ENCODE data around the gene STIM2. TPM values are rescaled to one million over a fixed set of nuclear protein-coding genes. Genes with fewer than 3 reads are reported as not detected.

STIM2 gene
- total RNA-seq, 1 experiment from 2014 or later: 30.2 TPM

GRCh38 chr4:26987191-26987590, 126.5 kb downstream of the STIM2 start:
- DNase-seq: no peak
- no peak overlapping the region for H2AFZ ChIP-seq
- intact Hi-C loops (cut with micrococcal nuclease; ENCODE audit: unreplicated experiment): no loop called here
- ChIA-PET CTCF (no interaction called here), POLR2A (ENCODE audit: unreplicated experiment) (no interaction called here)
- H3K27ac ChIP-seq: no peak overlapping the region
- no peaks in the 10 kb centered on the region for H3K36me3 ChIP-seq (ENCODE audit: low read depth)
- H4K20me1 ChIP-seq (ENCODE audit: insufficient read depth): no peaks in the 10 kb centered on the region
- H3K9me3 ChIP-seq (ENCODE audit: insufficient read depth, low read depth): no peaks in the 10 kb centered on the region
- no peak overlapping the region for H3K4me2 ChIP-seq
- H3K9me2 ChIP-seq (ENCODE audit: insufficient read depth): no peaks in the 10 kb centered on the region
- no peak overlapping the region for H3K4me3 ChIP-seq
- H3K4me1 ChIP-seq (replicated peaks; ENCODE audit: insufficient read depth): no peaks in the 10 kb centered on the region
- BruUV-seq (replicated peaks): no TSS peak
- H3K27me3 ChIP-seq (ENCODE audit: insufficient read depth, low read depth): no peaks in the 10 kb centered on the region
- TF ChIP-seq CTCF (conservative IDR thresholded peaks at IDR 0.05) (no peak), EZH2 (IDR thresholded peaks at IDR 0.05; ENCODE audit: low read depth) (no peak)
- H3F3A ChIP-seq (ENCODE audit: insufficient read depth, low read depth): no peaks in the 10 kb centered on the region
- H3K79me2 ChIP-seq (ENCODE audit: low read depth): no peaks in the 10 kb centered on the region

GRCh38 chr4:26991057-26991456, 130.4 kb downstream of the STIM2 start:
- Histone ChIP-seq H3K9me2 (ENCODE audit: insufficient read depth) (no peaks in the 10 kb centered on the region), H3K79me2 (ENCODE audit: low read depth) (no peaks in the 10 kb centered on the region), H4K20me1 (ENCODE audit: insufficient read depth) (no peaks in the 10 kb centered on the region), H2AFZ (no peak overlapping the region), H3K4me3 (no peak overlapping the region), H3K4me1 (replicated peaks; ENCODE audit: insufficient read depth) (no peaks in the 10 kb centered on the region), H3K27ac (no peak overlapping the region), H3K9me3 (ENCODE audit: insufficient read depth, low read depth) (no peaks in the 10 kb centered on the region), H3K27me3 (ENCODE audit: insufficient read depth, low read depth) (no peaks in the 10 kb centered on the region), H3K36me3 (ENCODE audit: low read depth) (no peaks in the 10 kb centered on the region), H3F3A (ENCODE audit: insufficient read depth, low read depth) (no peaks in the 10 kb centered on the region), H3K4me2 (no peak overlapping the region)
- BruUV-seq (replicated peaks): no TSS peak
- DNase-seq: no peak
- intact Hi-C loops (cut with micrococcal nuclease; ENCODE audit: unreplicated experiment): no loop called here
- no peak for TF ChIP-seq CTCF (conservative IDR thresholded peaks at IDR 0.05)
- TF ChIP-seq EZH2 (IDR thresholded peaks at IDR 0.05; ENCODE audit: low read depth): no peak
- POLR2A ChIA-PET (ENCODE audit: unreplicated experiment): no interaction called here
- CTCF ChIA-PET: no interaction called here

- Histone ChIP-seq H3K36me3 (ENCODE audit: low read depth) (no peaks in the 10 kb centered on the region), H4K20me1 (ENCODE audit: insufficient read depth) (no peaks in the 10 kb centered on the region), H3K27me3 (ENCODE audit: insufficient read depth, low read depth) (no peaks in the 10 kb centered on the region), H3K4me3 (no peak overlapping the region), H3K79me2 (ENCODE audit: low read depth) (no peaks in the 10 kb centered on the region), H3K4me2 (no peak overlapping the region), H3K27ac (no peak overlapping the region), H3F3A (ENCODE audit: insufficient read depth, low read depth) (no peaks in the 10 kb centered on the region), H3K4me1 (replicated peaks; ENCODE audit: insufficient read depth) (no peaks in the 10 kb centered on the region), H3K9me3 (ENCODE audit: insufficient read depth, low read depth) (no peaks in the 10 kb centered on the region), H2AFZ (no peak overlapping the region), H3K9me2 (ENCODE audit: insufficient read depth) (no peaks in the 10 kb centered on the region)
- DNase-seq: no peak
- intact Hi-C loops (cut with micrococcal nuclease; ENCODE audit: unreplicated experiment): no loop called here
- POLR2A ChIA-PET (ENCODE audit: unreplicated experiment): no interaction called here
- BruUV-seq (replicated peaks): no TSS peak
- TF ChIP-seq CTCF (conservative IDR thresholded peaks at IDR 0.05) (no peak), EZH2 (IDR thresholded peaks at IDR 0.05; ENCODE audit: low read depth) (no peak)
- CTCF ChIA-PET: interaction anchor here (0.6 kb wide), 1 partner anchor 581 kb away, joined by 3 read pairs; no protein-coding TSS in a partner anchor
Measured at GRCh38 chr4:26992657-26993361, 132.2 kb downstream of the STIM2 start.

All from PC-9 (cell line).